Endodermal cell (in vitro differentiated cells): ENCODE results near the gene RLBP1. TPM values are rescaled to one million over a fixed set of nuclear protein-coding genes. Genes with fewer than 3 reads are reported as not detected.
"Not testable (repeated sequence)": the region's sequence is repeated elsewhere in the genome, so short reads cannot be mapped to it uniquely, and the experiment has no call there.

Experiments used
- DNase-seq: peaks from one replicate; pipeline ENCODE4 v3.0.0-alpha.2; 2017
- H3K27ac ChIP-seq: 2 replicates; pipeline ENCODE4 v1.5.1; 2013; ENCODE audit warnings: mild to moderate bottlenecking, low read depth, low read length, moderate library complexity
- H3K27me3 ChIP-seq: 2 replicates; pipeline ENCODE4 v1.6.1; 2013; ENCODE audit warnings: mild to moderate bottlenecking, low read length, moderate library complexity; ENCODE audit not compliant: insufficient read depth, control insufficient read depth, poor library complexity, severe bottlenecking
- H3K36me3 ChIP-seq: 2 replicates; pipeline ENCODE4 v1.7.0; 2013; ENCODE audit warnings: mild to moderate bottlenecking, low read length, moderate library complexity; ENCODE audit not compliant: control insufficient read depth, insufficient read depth
- H3K4me1 ChIP-seq: one replicate; pipeline ENCODE4 v1.7.0; 2013; ENCODE audit warnings: low read length; ENCODE audit not compliant: control insufficient read depth, insufficient read depth
- H3K4me3 ChIP-seq: 2 replicates; pipeline ENCODE4 v1.5.1; 2013; ENCODE audit warnings: mild to moderate bottlenecking, low read length, moderate library complexity
- H3K9ac ChIP-seq: 2 replicates; pipeline ENCODE4 v1.6.1; 2013; ENCODE audit warnings: mild to moderate bottlenecking, low read length, moderate library complexity; ENCODE audit not compliant: poor library complexity, severe bottlenecking; ENCODE audit errors: extremely low read depth
- H3K9me3 ChIP-seq: 2 replicates; pipeline ENCODE4 v1.6.1; 2013; ENCODE audit warnings: mild to moderate bottlenecking, low read length, moderate library complexity; ENCODE audit not compliant: control insufficient read depth
- H3K27ac Mint-ChIP-seq: 2 replicates; pipeline ENCODE4 v1.8.0; 2020; ENCODE audit warnings: mixed read lengths
- H3K27me3 Mint-ChIP-seq: 2 replicates; pipeline ENCODE4 v1.8.0; 2021; ENCODE audit warnings: mild to moderate bottlenecking, mixed read lengths; ENCODE audit not compliant: insufficient read depth
- H3K36me3 Mint-ChIP-seq: 2 replicates; pipeline ENCODE4 v1.8.0; 2020; ENCODE audit warnings: low read depth, mixed read lengths
- H3K4me1 Mint-ChIP-seq: 2 replicates; pipeline ENCODE4 v1.8.0; 2020; ENCODE audit warnings: mixed read lengths
- H3K4me3 Mint-ChIP-seq: 2 replicates; pipeline ENCODE4 v1.8.0; 2020; ENCODE audit warnings: mild to moderate bottlenecking, moderate library complexity, mixed read lengths
- H3K9me3 Mint-ChIP-seq: 2 replicates; pipeline ENCODE4 v1.8.0; 2020; ENCODE audit warnings: mild to moderate bottlenecking, mixed read lengths
- CTCF ChIP-seq: fragments of 200-600 bp; sonication (generic); conservative IDR thresholded peaks from 2 replicates; pipeline ENCODE4 v1.5.0; 2021; ENCODE audit warnings: antibody characterized with exemption, mild to moderate bottlenecking
- WGBS, 2 experiments: methylation state at CpG; one replicate each; pipeline versions ENCODE4 v1.1.5 to v1.1.7; 2013; ENCODE audit warnings: missing lambda C conversion rate in 2 of 2, mixed read lengths in 1 of 2; ENCODE audit not compliant: insufficient coverage in 1 of 2, insufficient read length in 1 of 2; 5-methylcytosine and 5-hydroxymethylcytosine counted together
- total RNA-seq, 2 donors: library from RNA; stranded (reverse); fragmentation: NEBNext Ultra II Directional in 1 of 2; extraction: Animal tissue kit (Norgen Biotek cat#: 25700) in 1 of 2; gene quantifications; 2 replicates in 1 of 2; 3 replicates in 1 of 2; pipeline ENCODE4 v1.2.1, GENCODE V29; 2021

Gene RLBP1
- total RNA-seq, 2 donors from 2014 or later: not detected

GRCh38 chr15:89244574-89244903 lies 23.2 kb upstream of the RLBP1 start:
- peaks cover 25% of the 10 kb centered on the region for H3K36me3 Mint-ChIP-seq
- no peaks in the 10 kb centered on the region for H3K4me1 ChIP-seq
- peaks cover 22% of the 10 kb centered on the region for H3K36me3 ChIP-seq
- peak overlapping the region; percentile 63 for H3K9ac ChIP-seq
- peaks cover 17% of the 10 kb centered on the region for H3K4me1 Mint-ChIP-seq
- TF ChIP-seq CTCF: no peak
- no peak for DNase-seq
- peak overlapping the region; percentile 92 for H3K4me3 ChIP-seq
- WGBS, 2 experiments: 0 to 3% methylated on average over 5 to 6 of the region's 6 CpGs
- peak overlapping the region; percentile 84 for H3K27ac Mint-ChIP-seq
- H3K4me3 Mint-ChIP-seq: peak overlapping the region; percentile 95
- H3K9me3 Mint-ChIP-seq: peaks cover 21% of the 10 kb centered on the region
- no peak overlapping the region for H3K27ac ChIP-seq
- peaks cover 4% of the 10 kb centered on the region for H3K27me3 ChIP-seq
- peaks cover 21% of the 10 kb centered on the region for H3K9me3 ChIP-seq
- peaks cover 24% of the 10 kb centered on the region for H3K27me3 Mint-ChIP-seq

GRCh38 chr15:89243691-89244573 lies 22.6 kb upstream of the RLBP1 start, which contains the start of gene FANCI:
TSS of gene FANCI (plus strand) at chr15:89243979. CDS start at chr15:89247648, 3,669 bp downstream.
- H3K4me1 Mint-ChIP-seq: peaks cover 17% of the 10 kb centered on the region
- peaks cover 26% of the 10 kb centered on the region for H3K27me3 Mint-ChIP-seq
- peaks cover 20% of the 10 kb centered on the region for H3K9me3 Mint-ChIP-seq
- Histone ChIP-seq H3K9me3 (peaks cover 21% of the 10 kb centered on the region), H3K27ac (no peak within 1 kb of the TSS), H3K9ac (peak within 1 kb of the TSS; percentile 63), H3K36me3 (peaks cover 16% of the 10 kb centered on the region), H3K27me3 (peaks cover 4% of the 10 kb centered on the region), H3K4me3 (peak within 1 kb of the TSS; percentile 92), H3K4me1 (no peaks in the 10 kb centered on the region)
- peak; percentile 70 for TF ChIP-seq CTCF
- peaks cover 20% of the 10 kb centered on the region for H3K36me3 Mint-ChIP-seq
- H3K27ac Mint-ChIP-seq: peak within 1 kb of the TSS; percentile 84
- DNase-seq: peak; percentile 99
- peak within 1 kb of the TSS; percentile 95 for H3K4me3 Mint-ChIP-seq
- 0% methylated on average over 33 to 69 of the region's 69 CpGs for WGBS, 2 experiments

- no peak for TF ChIP-seq CTCF
- Histone ChIP-seq H3K27ac (no peak overlapping the region), H3K9me3 (peaks cover 25% of the 10 kb centered on the region), H3K27me3 (peaks cover 4% of the 10 kb centered on the region), H3K36me3 (peaks cover 8% of the 10 kb centered on the region), H3K9ac (no peak overlapping the region), H3K4me3 (peak overlapping the region; percentile 92), H3K4me1 (no peaks in the 10 kb centered on the region)
- H3K27ac Mint-ChIP-seq: no peak overlapping the region
- WGBS, 2 experiments: 82 to 84% methylated on average over 12 to 20 of the region's 20 CpGs
- H3K4me3 Mint-ChIP-seq: peak overlapping the region; percentile 95
- peaks cover 17% of the 10 kb centered on the region for H3K4me1 Mint-ChIP-seq
- peaks cover 13% of the 10 kb centered on the region for H3K36me3 Mint-ChIP-seq
- H3K9me3 Mint-ChIP-seq: peaks cover 22% of the 10 kb centered on the region
- peaks cover 26% of the 10 kb centered on the region for H3K27me3 Mint-ChIP-seq
- peak; percentile 45 for DNase-seq
Measured at GRCh38 chr15:89243046-89243690, 21.8 kb upstream of the RLBP1 start.

GRCh38 chr15:89239883-89240810 lies 18.8 kb upstream of the RLBP1 start:
- not testable (repeated sequence) for H3K36me3 Mint-ChIP-seq, H3K36me3 ChIP-seq, H3K9ac ChIP-seq, H3K4me3 Mint-ChIP-seq, H3K27ac Mint-ChIP-seq, DNase-seq, H3K27ac ChIP-seq, H3K4me1 ChIP-seq, H3K27me3 ChIP-seq, H3K4me3 ChIP-seq
- peaks cover 22% of the 10 kb centered on the region for H3K9me3 Mint-ChIP-seq
- peaks cover 11% of the 10 kb centered on the region for H3K4me1 Mint-ChIP-seq
- H3K27me3 Mint-ChIP-seq: peaks cover 30% of the 10 kb centered on the region
- 90% methylated on average over 7 to 12 of the region's 12 CpGs for WGBS, 2 experiments
- H3K9me3 ChIP-seq: peaks cover 25% of the 10 kb centered on the region
